ENCODE measurements around the gene SDHAF3.
A peak's percentile ranks its signal among the peaks of the same experiment; 100 is the strongest.
"Not testable (repeated sequence)": the region's sequence is repeated elsewhere in the genome, so short reads cannot be mapped to it uniquely, and the experiment has no call there.

The SDHAF3 gene

GRCh38 chr7:97126483-97127171 lies 9.1 kb downstream of the SDHAF3 start:
- no peak for DNase-seq (ENCODE audit: low spot score)

- DNase-seq (ENCODE audit: low spot score) = no peak
These were observed 11.2 kb downstream of the SDHAF3 start for GRCh38 chr7:97128736-97129135.

DNA sequence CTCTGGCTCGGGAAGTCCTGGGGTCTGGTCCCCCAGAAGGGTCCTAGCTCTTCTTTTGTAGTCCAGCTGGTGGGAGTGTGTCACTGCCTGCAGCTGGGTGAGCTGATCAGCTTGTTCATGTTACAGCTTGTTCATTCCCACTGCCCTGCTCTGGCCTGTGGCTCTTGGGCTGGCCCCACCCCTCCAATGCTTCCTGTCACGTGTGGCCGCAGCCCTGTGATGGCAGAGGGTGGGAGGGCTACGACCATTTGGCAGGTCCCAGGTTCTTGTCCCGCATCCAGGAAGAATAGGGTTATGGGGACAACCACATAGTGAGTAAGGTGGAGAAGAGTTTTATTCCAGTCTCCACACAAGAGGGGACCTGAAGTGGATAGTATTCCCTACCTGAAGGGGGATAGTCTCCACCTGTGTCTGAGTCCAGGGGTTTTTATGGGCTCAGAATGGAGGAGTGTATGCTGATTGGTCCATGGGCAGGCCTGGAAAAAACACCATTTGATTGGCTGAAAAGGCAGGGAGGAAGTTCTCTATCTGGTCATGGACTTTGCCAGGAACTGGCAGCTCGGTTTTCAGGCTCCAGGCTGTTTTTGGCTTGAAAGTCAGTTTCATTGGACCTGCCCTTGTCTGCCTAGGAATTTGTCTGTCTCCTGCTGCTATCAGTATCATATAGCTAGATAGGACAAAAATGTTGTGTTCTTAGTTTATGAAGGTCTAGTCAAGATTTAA lies 13.1 kb downstream of the SDHAF3 start:
- no peak for DNase-seq (ENCODE audit: low spot score)

GRCh38 chr7:97133159-97133558 lies 15.7 kb downstream of the SDHAF3 start:
- DNase-seq (ENCODE audit: low spot score) = no peak

GRCh38 chr7:97138830-97139229 lies 21.3 kb downstream of the SDHAF3 start:
- no peak for DNase-seq (ENCODE audit: low spot score)

- peak; percentile 29 for DNase-seq (ENCODE audit: low spot score)
These were observed 27.6 kb downstream of the SDHAF3 start for GRCh38 chr7:97145068-97145467.

DNA sequence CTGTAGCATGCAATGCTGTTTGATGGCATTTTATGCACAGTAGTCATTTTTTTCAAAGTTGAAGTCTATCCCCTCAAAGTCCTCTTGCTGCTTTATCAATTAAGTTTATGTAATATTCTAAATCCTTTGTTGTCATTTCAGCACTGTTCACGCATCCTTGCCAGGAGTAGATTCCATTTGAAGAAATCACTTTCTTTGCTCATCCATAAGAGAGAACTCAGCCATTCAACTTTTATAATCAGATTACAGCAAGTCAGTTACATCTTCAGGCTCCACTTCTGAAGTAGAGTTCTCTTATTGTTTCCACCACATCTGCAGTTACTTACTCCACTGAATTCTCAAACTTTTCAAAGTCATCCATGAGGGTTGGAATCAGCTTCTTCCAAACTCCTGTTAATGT lies 32.3 kb downstream of the SDHAF3 start:
- no peak for DNase-seq (ENCODE audit: low spot score)

- DNase-seq (ENCODE audit: low spot score) = no peak
These were observed 38.5 kb downstream of the SDHAF3 start for GRCh38 chr7:97155897-97156418.

DNA sequence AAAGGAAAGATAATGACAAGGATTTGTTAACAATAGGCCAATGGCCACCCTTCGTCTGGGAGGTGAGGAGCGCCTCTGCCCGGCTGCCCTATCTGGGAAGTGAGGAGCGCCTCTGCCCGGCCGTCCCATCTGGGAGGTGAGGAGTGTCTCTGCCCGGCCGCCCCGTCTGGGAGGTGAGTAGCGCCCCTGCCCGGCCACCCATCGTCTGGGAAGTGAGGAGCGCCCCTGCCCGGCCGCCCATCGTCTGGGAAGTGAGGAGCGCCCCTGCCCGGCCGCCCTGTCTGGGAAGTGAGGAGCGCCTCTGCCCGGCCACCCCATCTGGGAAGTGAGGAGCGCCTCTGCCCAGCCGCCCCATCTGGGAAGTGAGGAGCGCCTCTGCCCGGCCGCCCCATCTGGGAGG lies 42.5 kb downstream of the SDHAF3 start:
- not testable (repeated sequence) for DNase-seq (ENCODE audit: low spot score)

GRCh38 chr7:97161609-97162008 lies 44.1 kb downstream of the SDHAF3 start:
- DNase-seq (ENCODE audit: low spot score) = not testable (repeated sequence)

GRCh38 chr7:97166308-97166707 lies 48.8 kb downstream of the SDHAF3 start:
- no peak for DNase-seq (ENCODE audit: low spot score)

GRCh38 chr7:97167176-97167575 lies 49.7 kb downstream of the SDHAF3 start:
- no peak for DNase-seq (ENCODE audit: low spot score)

GRCh38 chr7:97167749-97168148 lies 50.3 kb downstream of the SDHAF3 start:
- DNase-seq (ENCODE audit: low spot score) = no peak

DNA sequence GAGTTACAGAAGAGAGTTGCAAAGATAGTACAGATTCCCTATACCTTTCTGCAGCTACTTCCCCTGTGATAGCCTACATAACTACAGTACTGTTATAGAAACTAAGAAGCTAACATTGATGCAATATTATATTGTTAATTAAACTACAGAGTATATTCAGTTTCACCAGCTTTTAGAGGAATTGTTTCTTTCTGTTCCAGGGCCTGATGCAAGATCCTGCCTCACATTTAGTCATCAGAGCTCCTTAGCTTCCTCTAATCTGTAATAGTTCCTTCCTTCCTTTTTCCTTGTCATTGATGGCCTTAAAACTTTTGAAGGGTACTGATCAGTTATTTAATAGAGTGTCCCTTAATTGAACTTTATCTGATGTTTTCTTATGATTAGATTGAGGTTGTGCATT lies 56.8 kb downstream of the SDHAF3 start:
- DNase-seq (ENCODE audit: low spot score) = no peak

GRCh38 chr7:97179454-97180104 lies 62.1 kb downstream of the SDHAF3 start:
- DNase-seq (ENCODE audit: low spot score) = peak; percentile 72

- DNase-seq (ENCODE audit: low spot score) = peak; percentile 69
These were observed 69.6 kb downstream of the SDHAF3 start for GRCh38 chr7:97187067-97187466.

- DNase-seq (ENCODE audit: low spot score) = not testable (repeated sequence)
These were observed 78.7 kb downstream of the SDHAF3 start for GRCh38 chr7:97196174-97196573.

DNA sequence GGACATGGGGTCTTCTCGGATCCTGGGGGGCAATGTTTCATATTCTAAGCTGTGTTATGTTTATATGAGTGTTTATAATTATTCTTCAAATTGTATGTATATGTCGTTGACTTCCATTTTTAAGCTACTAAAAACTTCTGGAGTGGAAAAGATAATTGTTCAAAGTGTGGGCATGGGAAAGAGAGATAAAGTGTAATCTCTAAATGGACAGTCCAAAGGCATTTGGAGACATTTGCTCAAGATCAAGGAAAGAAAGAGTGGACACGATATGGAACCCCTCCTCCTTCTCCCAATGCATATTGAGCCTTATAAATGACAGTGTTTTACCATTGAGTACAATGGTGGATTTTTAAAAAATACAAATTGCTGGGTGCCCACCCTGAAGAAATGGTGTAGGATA lies 81.1 kb downstream of the SDHAF3 start:
- DNase-seq (ENCODE audit: low spot score) = no peak

DNA sequence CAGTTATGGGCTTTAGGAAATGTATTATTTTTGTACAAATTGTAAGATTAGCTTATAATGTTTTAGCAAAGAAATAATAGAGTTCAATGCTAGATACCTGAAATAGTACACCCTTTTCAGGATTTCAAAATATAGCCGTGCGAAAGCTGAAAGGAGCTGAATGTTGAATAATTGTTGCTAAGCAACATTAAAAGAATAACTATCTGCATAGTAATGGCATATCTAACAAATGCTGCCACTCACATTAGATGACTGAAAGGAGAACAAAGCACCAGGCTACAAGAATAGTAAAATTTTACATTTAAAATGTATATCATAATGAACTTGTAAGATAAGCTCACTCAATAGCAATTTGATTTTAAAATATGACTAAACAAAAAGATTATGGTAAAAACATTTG lies 82.5 kb downstream of the SDHAF3 start:
- DNase-seq (ENCODE audit: low spot score) = no peak

GRCh38 chr7:97203957-97204356 lies 86.5 kb downstream of the SDHAF3 start:
- DNase-seq (ENCODE audit: low spot score) = no peak

DNA sequence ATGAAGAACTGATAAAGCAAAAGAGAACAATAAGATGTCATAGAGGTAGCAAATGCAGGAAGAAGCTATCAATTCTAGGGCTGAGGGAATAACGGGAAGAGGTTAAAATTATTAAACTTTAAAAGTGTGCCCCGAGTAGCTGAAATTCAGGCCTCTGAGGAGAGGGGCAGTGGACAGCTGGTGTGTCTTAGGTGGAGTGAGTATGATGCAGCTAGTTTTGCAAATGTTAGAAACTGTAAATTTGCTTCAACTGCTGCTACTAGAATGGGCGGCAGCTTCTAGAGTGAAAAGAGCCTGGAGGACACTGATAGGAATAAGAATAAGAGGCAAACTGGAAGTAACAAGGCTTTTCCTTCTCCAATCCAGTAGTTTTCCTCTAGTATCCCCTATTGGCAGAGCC lies 87.3 kb downstream of the SDHAF3 start:
- DNase-seq (ENCODE audit: low spot score) = no peak

GRCh38 chr7:97215556-97215955 lies 98.1 kb downstream of the SDHAF3 start:
- DNase-seq (ENCODE audit: low spot score) = no peak

DNA sequence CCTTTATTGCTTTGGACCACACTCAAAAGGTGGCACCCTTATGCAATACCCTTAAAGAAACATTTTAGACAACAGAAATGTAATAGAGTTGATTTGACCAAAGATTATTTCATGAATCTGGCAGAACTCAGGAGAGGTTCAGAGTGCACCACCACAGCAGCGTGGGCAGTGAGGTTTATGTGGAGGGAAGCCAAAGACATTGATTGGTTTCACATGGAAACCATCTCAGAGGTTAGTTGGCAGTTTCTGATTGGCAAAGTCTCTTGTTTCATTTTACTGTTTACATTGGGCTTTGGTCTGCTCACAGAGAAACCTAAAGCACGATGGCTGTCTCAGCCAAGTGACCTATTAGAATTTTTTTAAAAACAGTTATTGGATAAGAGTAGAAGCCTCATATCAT lies 101.3 kb downstream of the SDHAF3 start:
- DNase-seq (ENCODE audit: low spot score) = no peak
